HepG2 (cell line): ENCODE measurements around the gene PFKM. TPM values are rescaled to one million over a fixed set of nuclear protein-coding genes. Genes with fewer than 3 reads are reported as not detected.

Experiments used
- ATAC-seq: fragments of 200-7000 bp; cut with Tn5 transposase; 3 replicates; pipeline ENCODE4 v1.9.1; 2020; ENCODE audit warnings: mild to moderate bottlenecking, moderate library complexity
- BruUV-seq: library from RNA; stranded (reverse); fragments of 400-500 nt; replicated peaks from 2 replicates; lab custom pipeline; 2021; lab: Mats Ljungman, UMichigan
- CTCF ChIA-PET: fragments of 300-600 bp; formaldehyde crosslinking; extraction: SDS; loops from one replicate; lab custom pipeline; 2021; ENCODE audit warnings: low total read pairs, inconsistent platforms, low intra/inter-chr PET ratio; lab: Yijun Ruan, JAX
- POLR2A ChIA-PET: fragments of 350-600 bp; sonication (Branson Sonifier 250); formaldehyde crosslinking; loops from one replicate; lab custom pipeline; 2020; ENCODE audit warnings: antibody characterized with exemption, inconsistent platforms; lab: Yijun Ruan, JAX
- DNase-seq: peaks from one replicate; pipeline ENCODE4 v3.0.0-alpha.2; 2015; ENCODE audit warnings: low spot score
- FAIRE-seq: peaks from 3 replicates; lab custom pipeline; 2011; peaks lifted over from hg19 to GRCh38; lab: Jason Lieb, UNC
- H2AFZ ChIP-seq: one replicate; pipeline ENCODE4 v1.6.1; 2011; ENCODE audit warnings: low read length, inconsistent platforms
- H3K27ac ChIP-seq: fragments of 300-600 bp; 3 replicates; pipeline ENCODE4 v1.8.0; 2011; ENCODE audit warnings: mixed run types, mild to moderate bottlenecking, mixed read lengths, low read length, inconsistent platforms; ENCODE audit not compliant: insufficient read depth; ENCODE audit errors: extremely low read length
- H3K27me3 ChIP-seq, 2 experiments: fragments of 200-600 bp in 1 of 2; 2 replicates in 1 of 2; 3 replicates in 1 of 2; pipeline versions ENCODE4 v1.6.0 to v1.8.0; 2011; ENCODE audit warnings: low read length in 2 of 2, mild to moderate bottlenecking in 2 of 2, moderate library complexity in 2 of 2, inconsistent platforms in 1 of 2; ENCODE audit not compliant: insufficient read depth in 2 of 2, control insufficient read depth in 1 of 2
- H3K36me3 ChIP-seq, 2 experiments: fragments of 200-600 bp in 1 of 2; replicated peaks in 1 of 2; 2 replicates in 1 of 2; 3 replicates in 1 of 2; pipeline versions ENCODE4 v1.5.1 to v1.8.0; 2011; ENCODE audit warnings: low read length in 2 of 2, inconsistent platforms in 1 of 2; ENCODE audit not compliant: insufficient read depth in 2 of 2, control insufficient read depth in 1 of 2
- H3K4me1 ChIP-seq: 2 replicates; pipeline ENCODE4 v1.5.1; 2012; ENCODE audit warnings: low read length, inconsistent platforms; ENCODE audit not compliant: insufficient read depth
- H3K4me2 ChIP-seq: 2 replicates; pipeline ENCODE4 v1.6.0; 2011; ENCODE audit warnings: low read depth, low read length, inconsistent platforms
- H3K4me3 ChIP-seq, 3 experiments: fragments of 200-600 bp in 1 of 3; sonication (generic), shearing (Covaris generic) in 1 of 3; replicated peaks in 1 of 3; 2 replicates each; pipeline ENCODE4 v1.5.1; 2011 to 2016; ENCODE audit warnings: low read length in 3 of 3, inconsistent platforms in 2 of 3, low read depth in 2 of 3, mild to moderate bottlenecking in 2 of 3, control low read depth in 1 of 3, mixed read lengths in 1 of 3; ENCODE audit not compliant: insufficient read depth in 1 of 3
- H3K79me2 ChIP-seq: one replicate; pipeline ENCODE4 v1.6.1; 2011; ENCODE audit warnings: low read length, inconsistent platforms; ENCODE audit not compliant: insufficient read depth
- H3K9ac ChIP-seq: 2 replicates; pipeline ENCODE4 v1.6.0; 2011; ENCODE audit warnings: mild to moderate bottlenecking, low read depth, low read length, inconsistent platforms; ENCODE audit not compliant: insufficient read depth
- H3K9me3 ChIP-seq: 2 replicates; pipeline ENCODE4 v1.5.1; 2012; ENCODE audit warnings: mild to moderate bottlenecking, low read length
- H4K20me1 ChIP-seq: 2 replicates; pipeline ENCODE4 v1.6.0; 2011; ENCODE audit warnings: inconsistent platforms, mild to moderate bottlenecking, low read length, moderate library complexity; ENCODE audit not compliant: insufficient read depth
- ATF5 ChIP-seq: sonication (generic); formaldehyde crosslinking; IDR thresholded peaks from 2 replicates; pipeline ENCODE4 v1.4.0; 2020; ENCODE audit warnings: mild to moderate bottlenecking, low read depth, missing genetic modification reagents
- CC2D1A ChIP-seq: sonication (generic); formaldehyde crosslinking; IDR thresholded peaks from 2 replicates; pipeline ENCODE4 v1.8.1; 2023; ENCODE audit warnings: mild to moderate bottlenecking, missing genetic modification reagents
- ELK4 ChIP-seq: sonication (generic); formaldehyde crosslinking; IDR thresholded peaks from 2 replicates; pipeline ENCODE4 v1.9.0; 2021; ENCODE audit warnings: missing genetic modification reagents, borderline replicate concordance
- FOXP4 ChIP-seq: sonication (generic); formaldehyde crosslinking; IDR thresholded peaks from 2 replicates; pipeline ENCODE4 v1.4.0; 2020; ENCODE audit warnings: missing genetic modification reagents
- HOXA5 ChIP-seq: sonication (generic); formaldehyde crosslinking; IDR thresholded peaks from 2 replicates; pipeline ENCODE4 v1.4.0; 2020; ENCODE audit warnings: missing genetic modification reagents
- MEF2D ChIP-seq: sonication (generic); formaldehyde crosslinking; IDR thresholded peaks from 2 replicates; pipeline ENCODE4 v1.5.1; 2020; ENCODE audit warnings: mild to moderate bottlenecking, missing genetic modification reagents
- MTF1 ChIP-seq: sonication (generic); formaldehyde crosslinking; IDR thresholded peaks from 2 replicates; pipeline ENCODE4 v1.5.0; 2020; ENCODE audit warnings: missing genetic modification reagents
- MYNN ChIP-seq: sonication (generic); formaldehyde crosslinking; IDR thresholded peaks from 2 replicates; pipeline ENCODE4 v1.4.0; 2020; ENCODE audit warnings: mild to moderate bottlenecking, low read depth, missing genetic modification reagents
- MYPOP ChIP-seq: sonication (generic); formaldehyde crosslinking; IDR thresholded peaks from 2 replicates; pipeline ENCODE4 v1.8.1; 2023; ENCODE audit warnings: mild to moderate bottlenecking, moderate library complexity, missing genetic modification reagents
- NFE2L2 ChIP-seq: fragments of 150-350 bp; IDR thresholded peaks from 2 replicates; pipeline ENCODE4 v1.6.1; 2014; ENCODE audit warnings: low read length
- ONECUT2 ChIP-seq: sonication (generic); formaldehyde crosslinking; IDR thresholded peaks from 2 replicates; pipeline ENCODE4 v1.4.0; 2020; ENCODE audit warnings: missing genetic modification reagents
- RORA ChIP-seq: sonication (generic); formaldehyde crosslinking; IDR thresholded peaks from 2 replicates; pipeline ENCODE4 v1.5.0; 2020; ENCODE audit warnings: mild to moderate bottlenecking, missing genetic modification reagents, moderate library complexity
- SAP130 ChIP-seq: IDR thresholded peaks from 2 replicates; pipeline ENCODE4 v1.6.1; 2016; ENCODE audit warnings: low read depth
- THAP11 ChIP-seq: IDR thresholded peaks from 2 replicates; pipeline ENCODE4 v1.6.1; 2016; ENCODE audit warnings: missing biosample characterization, missing genetic modification reagents
- ZNF224 ChIP-seq: sonication (generic); formaldehyde crosslinking; IDR thresholded peaks from 2 replicates; pipeline ENCODE4 v1.5.0; 2020; ENCODE audit warnings: mild to moderate bottlenecking, missing genetic modification reagents
- ZNF292 ChIP-seq: sonication (generic); formaldehyde crosslinking; IDR thresholded peaks from 2 replicates; pipeline ENCODE4 v1.8.1; 2022; ENCODE audit warnings: mild to moderate bottlenecking, low read depth, missing genetic modification reagents, borderline replicate concordance
- ZNF563 ChIP-seq: sonication (generic); formaldehyde crosslinking; IDR thresholded peaks from 2 replicates; pipeline ENCODE4 v1.8.0; 2022; ENCODE audit warnings: mild to moderate bottlenecking, moderate library complexity, missing genetic modification reagents
- WGBS: methylation state at CpG from one replicate; pipeline ENCODE4 v1.1.6; 2017; ENCODE audit warnings: low lambda C conversion rate; 5-methylcytosine and 5-hydroxymethylcytosine counted together
- in situ Hi-C: cut with HindIII; loops from 2 replicates; pipeline ENCODE4 v1.10.0; 2017; ENCODE audit warnings: low pct_unique_long_range_greater_than_20kb; ENCODE audit not compliant: extremely low pct_ligation_motif_present
- intact Hi-C: fragments of 100-400 bp; cut with micrococcal nuclease; formaldehyde crosslinking; loops from one replicate; pipeline ENCODE4 v1.10.0; 2022; ENCODE audit not compliant: unreplicated experiment
- polyA plus RNA-seq, 8 experiments: library from polyadenylated mRNA; depleted of rRNA in 3 of 8; stranded (reverse) in 7 of 8; unstranded in 1 of 8; fragments of >200 nt; fragmentation: Illumina TruSeq in 4 of 8; extraction: Trizol in 4 of 8; gene quantifications; 2 replicates each; pipeline versions ENCODE4 v1.2.1 to v1.2.3, GENCODE V29; 2011 to 2016; ENCODE audit warnings: low read depth in 4 of 8, missing spikeins in 1 of 8, mixed read lengths in 1 of 8; ENCODE audit not compliant: insufficient read depth in 1 of 8
- total RNA-seq, 5 experiments: library from RNA; depleted of rRNA; stranded (reverse); fragments of >200 nt; fragmentation: Illumina TruSeq; extraction: Trizol; gene quantifications; 2 replicates each; pipeline ENCODE4 v1.2.3, GENCODE V29; 2016; ENCODE audit warnings: low read depth in 1 of 5

The PFKM gene
- total and polyA plus RNA-seq, 2 of the 13 experiments (the other 11 are each of a cell fraction or from before 2014, with no cell fraction given), result 1.9 to 2.4 TPM

GRCh38 chr12:48105867-48106680, 13.1 kb upstream of the PFKM start, which contains the start of gene SENP1:
TSS of gene SENP1 (minus strand) at chr12:48106079. CDS start at chr12:48101472, 4,607 bp downstream.
- H3K27ac ChIP-seq, result peak within 1 kb of the TSS; percentile 99
- FAIRE-seq (no peak), ATAC-seq (peak; percentile 93), DNase-seq (peak; percentile 80)
- peaks cover 25% of the 10 kb centered on the region for H3K4me1 ChIP-seq
- BruUV-seq, result TSS peak; percentile 91
- H3K27me3 ChIP-seq, result no peaks in the 10 kb centered on the region; a peak in 1 of 5 replicates
- ChIA-PET CTCF (no interaction called here), POLR2A (interaction anchor here (1.3 to 3.7 kb wide), 2 partner anchors 47 to 51 kb away, joined by 3 to 37 read pairs; partner anchors contain the start of gene ASB8)
- H3K4me2 ChIP-seq, result peak within 1 kb of the TSS; percentile 94
- H3K79me2 ChIP-seq, result peaks cover 31% of the 10 kb centered on the region
- peak within 1 kb of the TSS; percentile 97 for H2AFZ ChIP-seq
- intact Hi-C loops, result loop anchor here (1.0 to 10.0 kb wide), 2 partner anchors 51 to 101 kb away; partner anchors contain the start of genes ASB8 and COL2A1
- no peaks in the 10 kb centered on the region for H3K9me3 ChIP-seq
- H4K20me1 ChIP-seq, result no peaks in the 10 kb centered on the region
- H3K9ac ChIP-seq, result peak within 1 kb of the TSS; percentile 96
- in situ Hi-C loops, result no loop called here
- H3K4me3 ChIP-seq, result peak within 1 kb of the TSS; percentile 85 to 95 (median 89)
- WGBS, result under 1% methylated on average over 26 of the region's 53 CpGs
- no peaks in the 10 kb centered on the region for H3K36me3 ChIP-seq
- TF ChIP-seq ZNF292 (CRISPR knock-in tag) (peak; percentile 74), MEF2D (CRISPR knock-in tag) (peak; percentile 57; the same call in 1 of the 2 replicates), ELK4 (CRISPR knock-in tag) (peak; percentile 30; the same call in 1 of the 2 replicates), CC2D1A (0 out of 2 replicates have a peak, but pooled peaks have one; percentile 47), ZNF563 (no peak; the same call in 1 of the 2 replicates), MTF1 (no peak), SAP130 (peak; percentile 87), ZNF224 (CRISPR knock-in tag) (peak; percentile 23; the same call in 1 of the 2 replicates), ONECUT2 (no peak), RORA (CRISPR knock-in tag) (no peak), MYPOP (peak; percentile 84), ATF5 (CRISPR knock-in tag) (no peak), NFE2L2 (no peak), MYNN (CRISPR knock-in tag) (0 out of 2 replicates have a peak, but pooled peaks have one; percentile 7), THAP11 (CRISPR knock-in tag) (peak; percentile 92), HOXA5 (CRISPR knock-in tag) (peak; percentile 42; the same call in 1 of the 2 replicates), FOXP4 (CRISPR knock-in tag) (peak; percentile 49; the same call in 1 of the 2 replicates)
